Loucy (cell line): ENCODE results near the gene NKX1-2.

Experiments
- H2AFZ ChIP-seq: fragments of 200-600 bp; sonication (generic); 2 replicates; pipeline ENCODE4 v1.6.0; 2016; ENCODE audit warnings: antibody characterized with exemption, mild to moderate bottlenecking, low read length, moderate library complexity
- H3F3A ChIP-seq: fragments of 200-600 bp; 2 replicates; pipeline ENCODE4 v1.6.0; 2016; ENCODE audit warnings: antibody characterized with exemption, low read depth, mild to moderate bottlenecking
- H3K27me3 ChIP-seq: fragments of 200-600 bp; sonication (generic); 2 replicates; pipeline ENCODE4 v1.6.1; 2014; ENCODE audit warnings: low read length, mild to moderate bottlenecking; ENCODE audit not compliant: insufficient read depth, poor library complexity, severe bottlenecking
- H3K36me3 ChIP-seq: fragments of 200-600 bp; sonication (generic); 2 replicates; pipeline ENCODE4 v1.6.1; 2016; ENCODE audit warnings: low read length; ENCODE audit not compliant: insufficient read depth
- H3K4me1 ChIP-seq: fragments of 200-600 bp; sonication (generic); 2 replicates; pipeline ENCODE4 v1.5.1; 2014; ENCODE audit warnings: low read length, mild to moderate bottlenecking; ENCODE audit not compliant: insufficient read depth, poor library complexity, severe bottlenecking
- H3K4me2 ChIP-seq: fragments of 200-600 bp; sonication (generic); 2 replicates; pipeline ENCODE4 v1.6.0; 2014; ENCODE audit warnings: antibody characterized with exemption, low read length, low read depth, mild to moderate bottlenecking; ENCODE audit not compliant: poor library complexity, severe bottlenecking
- H3K4me3 ChIP-seq: fragments of 200-600 bp; sonication (generic); 2 replicates; pipeline ENCODE4 v1.5.1; 2014; ENCODE audit warnings: low read length, mild to moderate bottlenecking, mixed read lengths; ENCODE audit not compliant: poor library complexity, severe bottlenecking
- H3K79me2 ChIP-seq: fragments of 200-600 bp; sonication (generic); 2 replicates; pipeline ENCODE4 v1.6.1; 2014; ENCODE audit warnings: low read length; ENCODE audit not compliant: insufficient read depth
- H3K9ac ChIP-seq: fragments of 200-600 bp; sonication (generic); 2 replicates; pipeline ENCODE4 v1.6.0; 2014; ENCODE audit warnings: mild to moderate bottlenecking, low read depth, low read length, moderate library complexity; ENCODE audit not compliant: poor library complexity, severe bottlenecking
- H3K9me2 ChIP-seq: fragments of 200-600 bp; sonication (generic); replicated peaks from 2 replicates; pipeline ENCODE4 v1.6.1; 2016; ENCODE audit warnings: low read depth, low read length, mixed read lengths
- H3K9me3 ChIP-seq: fragments of 200-600 bp; sonication (generic); 2 replicates; pipeline ENCODE4 v1.6.1; 2014; ENCODE audit warnings: mild to moderate bottlenecking, antibody characterized with exemption, low read length, low read depth; ENCODE audit not compliant: insufficient read depth
- H4K20me1 ChIP-seq: fragments of 200-600 bp; sonication (generic); 2 replicates; pipeline ENCODE4 v1.6.0; 2014; ENCODE audit warnings: antibody characterized with exemption, low read length, mild to moderate bottlenecking; ENCODE audit not compliant: insufficient read depth, poor library complexity, severe bottlenecking
- CTCF ChIP-seq: fragments of 200-600 bp; sonication (generic); conservative IDR thresholded peaks from 2 replicates; pipeline ENCODE4 v1.5.1; 2014; ENCODE audit warnings: mild to moderate bottlenecking, antibody characterized with exemption, low read length
- EZH2phosphoT487 ChIP-seq: fragments of 200-600 bp; IDR thresholded peaks from 2 replicates; pipeline ENCODE4 v1.6.1; 2018; ENCODE audit warnings: antibody characterized with exemption, mild to moderate bottlenecking, moderate library complexity, borderline replicate concordance

NKX1-2 gene

GRCh38 chr10:124470544-124471434 lies 21.0 kb upstream of the NKX1-2 start:
- no peaks in the 10 kb centered on the region for H3K79me2 ChIP-seq
- no peak overlapping the region for H3K4me3 ChIP-seq
- H3K36me3 ChIP-seq: no peaks in the 10 kb centered on the region
- H3K9ac ChIP-seq: no peak overlapping the region
- H3K9me2 ChIP-seq: no peaks in the 10 kb centered on the region
- H4K20me1 ChIP-seq: no peaks in the 10 kb centered on the region
- no peak overlapping the region for H2AFZ ChIP-seq
- no peaks in the 10 kb centered on the region for H3K27me3 ChIP-seq
- no peaks in the 10 kb centered on the region for H3K9me3 ChIP-seq
- no peak overlapping the region for H3K4me2 ChIP-seq
- H3K4me1 ChIP-seq: no peaks in the 10 kb centered on the region
- no peaks in the 10 kb centered on the region for H3F3A ChIP-seq
- no peak for TF ChIP-seq EZH2phosphoT487
- no peak for TF ChIP-seq CTCF

GRCh38 chr10:124469956-124470484 lies 20.2 kb upstream of the NKX1-2 start:
- Histone ChIP-seq H3K9me2 (no peaks in the 10 kb centered on the region), H4K20me1 (no peaks in the 10 kb centered on the region), H3K4me3 (no peak overlapping the region), H3K36me3 (no peaks in the 10 kb centered on the region), H3K9me3 (no peaks in the 10 kb centered on the region), H3K4me1 (peaks cover 6% of the 10 kb centered on the region), H2AFZ (no peak overlapping the region), H3K9ac (no peak overlapping the region), H3K79me2 (no peaks in the 10 kb centered on the region), H3K27me3 (no peaks in the 10 kb centered on the region), H3K4me2 (no peak overlapping the region), H3F3A (no peaks in the 10 kb centered on the region)
- TF ChIP-seq EZH2phosphoT487: no peak
- TF ChIP-seq CTCF: no peak

GRCh38 chr10:124468624-124469023 lies 18.8 kb upstream of the NKX1-2 start:
- Histone ChIP-seq H3K4me2 (no peak overlapping the region), H3K9me3 (no peaks in the 10 kb centered on the region), H3K27me3 (no peaks in the 10 kb centered on the region), H3K4me3 (no peak overlapping the region), H3K4me1 (peaks cover 16% of the 10 kb centered on the region), H3F3A (no peaks in the 10 kb centered on the region), H3K9me2 (no peaks in the 10 kb centered on the region), H3K79me2 (no peaks in the 10 kb centered on the region), H3K36me3 (no peaks in the 10 kb centered on the region), H3K9ac (no peak overlapping the region), H4K20me1 (no peaks in the 10 kb centered on the region), H2AFZ (no peak overlapping the region)
- no peak for TF ChIP-seq EZH2phosphoT487
